Measurements from ENCODE around the gene YJU2.

GRCh38 chr19:4234142-4234861, 12.6 kb upstream of the YJU2 start:
- no peak for TF ChIP-seq POLR2A (IDR thresholded peaks at IDR 0.05)
- TF ChIP-seq, protein P1, sequence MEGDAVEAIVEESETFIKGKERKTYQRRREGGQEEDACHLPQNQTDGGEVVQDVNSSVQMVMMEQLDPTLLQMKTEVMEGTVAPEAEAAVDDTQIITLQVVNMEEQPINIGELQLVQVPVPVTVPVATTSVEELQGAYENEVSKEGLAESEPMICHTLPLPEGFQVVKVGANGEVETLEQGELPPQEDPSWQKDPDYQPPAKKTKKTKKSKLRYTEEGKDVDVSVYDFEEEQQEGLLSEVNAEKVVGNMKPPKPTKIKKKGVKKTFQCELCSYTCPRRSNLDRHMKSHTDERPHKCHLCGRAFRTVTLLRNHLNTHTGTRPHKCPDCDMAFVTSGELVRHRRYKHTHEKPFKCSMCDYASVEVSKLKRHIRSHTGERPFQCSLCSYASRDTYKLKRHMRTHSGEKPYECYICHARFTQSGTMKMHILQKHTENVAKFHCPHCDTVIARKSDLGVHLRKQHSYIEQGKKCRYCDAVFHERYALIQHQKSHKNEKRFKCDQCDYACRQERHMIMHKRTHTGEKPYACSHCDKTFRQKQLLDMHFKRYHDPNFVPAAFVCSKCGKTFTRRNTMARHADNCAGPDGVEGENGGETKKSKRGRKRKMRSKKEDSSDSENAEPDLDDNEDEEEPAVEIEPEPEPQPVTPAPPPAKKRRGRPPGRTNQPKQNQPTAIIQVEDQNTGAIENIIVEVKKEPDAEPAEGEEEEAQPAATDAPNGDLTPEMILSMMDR (IDR thresholded peaks at IDR 0.05) = no peak

Data from transverse colon (tissue), 3 donors.